Right renal pelvis (tissue), 4 donors: ENCODE results near the gene AGPAT3. TPM values are rescaled to one million over a fixed set of nuclear protein-coding genes. Genes with fewer than 3 reads are reported as not detected.

Experiments
- polyA plus RNA-seq, 4 donors: library from polyadenylated mRNA; unstranded; fragments of 120-200 nt; gene quantifications; one replicate each; pipeline ENCODE4 v1.2.1, GENCODE V29; 2013; ENCODE audit not compliant: insufficient read length in 4 of 4

Gene AGPAT3
- polyA plus RNA-seq, 4 donors = 55.2 to 63.3 (median 59.4) TPM

Other genes with a start within 250 kb of the AGPAT3 start
- gene HSF2BP, start 205.7 kb upstream of the AGPAT3 start, polyA plus RNA-seq = 1 to 10 TPM; 1.9 to 2.4 (median 2.2) TPM
- 10 to 100 TPM; 30.2 to 31.0 (median 30.5) TPM for gene RRP1B, start 205.7 kb upstream of the AGPAT3 start, polyA plus RNA-seq
- gene PDXK, start 146.1 kb upstream of the AGPAT3 start, polyA plus RNA-seq = 10 to 100 TPM; 69.5 to 77.9 (median 74.5) TPM
- gene CSTB, start 88.9 kb upstream of the AGPAT3 start, polyA plus RNA-seq = 10 to 100 TPM; 41.7 to 66.1 (median 51.2) TPM
- gene RRP1, start 75.6 kb upstream of the AGPAT3 start, polyA plus RNA-seq = 10 to 100 TPM; 26.2 to 38.2 (median 30.1) TPM
- 10 to 100 TPM; 38.2 to 40.8 (median 39.4) TPM for gene TRAPPC10, start 147.1 kb downstream of the AGPAT3 start, polyA plus RNA-seq
- gene PWP2, start 242.2 kb downstream of the AGPAT3 start, polyA plus RNA-seq = 10 to 100 TPM in 1 of 4 donors, 1 to 10 TPM in 3; 2.4 to 10.1 (median 5.5) TPM